Kidney (tissue), 14 donors: ENCODE measurements around the gene CREB3L4. TPM values are rescaled to one million over a fixed set of nuclear protein-coding genes. Genes with fewer than 3 reads are reported as not detected.
"Not testable (repeated sequence)": the region's sequence is repeated elsewhere in the genome, so short reads cannot be mapped to it uniquely, and the experiment has no call there.

Experiments used
- DNase-seq, 5 donors: peaks; one replicate each; pipeline ENCODE4 v3.0.0-alpha.2; 2013 to 2020
- FAIRE-seq: peaks from 2 replicates; lab custom pipeline; 2012; peaks lifted over from hg19 to GRCh38; lab: Jason Lieb, UNC
- H3K27ac ChIP-seq, 2 donors: one replicate each; pipeline ENCODE4 v1.7.0; 2013; ENCODE audit warnings: low read depth in 2 of 2, low read length in 2 of 2, inconsistent platforms in 1 of 2
- H3K27me3 ChIP-seq: one replicate; pipeline ENCODE4 v1.7.1; 2013; ENCODE audit warnings: low read length, inconsistent platforms; ENCODE audit not compliant: control insufficient read depth, insufficient read depth
- H3K36me3 ChIP-seq, 3 donors: one replicate each; pipeline versions ENCODE4 v1.7.0 to v1.7.1; 2013; ENCODE audit warnings: low read length in 3 of 3, control low read depth in 1 of 3, inconsistent platforms in 1 of 3; ENCODE audit not compliant: insufficient read depth in 3 of 3, control insufficient read depth in 2 of 3
- H3K4me1 ChIP-seq, 3 donors: one replicate each; pipeline versions ENCODE4 v1.7.0 to v1.7.1; 2013; ENCODE audit warnings: low read length in 3 of 3, inconsistent platforms in 1 of 3, low read depth in 1 of 3; ENCODE audit not compliant: control insufficient read depth in 2 of 3, insufficient read depth in 2 of 3
- H3K4me3 ChIP-seq, 3 donors: one replicate each; pipeline versions ENCODE4 v1.7.0 to v1.8.1; 2013; ENCODE audit warnings: low read length in 3 of 3, control low read depth in 1 of 3, inconsistent platforms in 1 of 3
- H3K9ac ChIP-seq, 3 donors: one replicate each; pipeline versions ENCODE4 v1.7.0 to v1.7.1; 2013; ENCODE audit warnings: low read length in 3 of 3, control low read depth in 1 of 3, inconsistent platforms in 1 of 3
- H3K9me3 ChIP-seq, 3 donors: one replicate each; pipeline versions ENCODE4 v1.7.0 to v1.7.1; 2013; ENCODE audit warnings: low read length in 3 of 3, control low read depth in 1 of 3, inconsistent platforms in 1 of 3; ENCODE audit not compliant: control insufficient read depth in 2 of 3, insufficient read depth in 1 of 3
- intact Hi-C: fragments of 100-400 bp; cut with DNase I; formaldehyde crosslinking; loops from one replicate; pipeline ENCODE4 v1.11.1; 2022
- polyA plus RNA-seq: library from polyadenylated mRNA; stranded (reverse); fragments of 350-450 nt; fragmentation: Illumina TruSeq; extraction: RNeasy Lipid Tissue Mini Kit (QIAGEN cat#74804); gene quantifications from one replicate; pipeline ENCODE4 v1.2.3, GENCODE V29; 2014; ENCODE audit warnings: low read depth, low replicate concordance; ENCODE audit not compliant: insufficient read depth
- total RNA-seq: library from RNA; stranded (reverse); fragmentation: NEBNext Ultra II Directional; extraction: Animal tissue kit (Norgen Biotek cat#: 25700); gene quantifications from one replicate; pipeline ENCODE4 v1.2.1, GENCODE V29; 2021
- TF ChIP-seq, protein P1 (sequence below): IDR thresholded peaks from 3 replicates; pipeline ENCODE4 v1.5.1; 2012; ENCODE audit warnings: mild to moderate bottlenecking, moderate library complexity, borderline replicate concordance; ENCODE audit not compliant: insufficient read depth; ENCODE audit errors: extremely low read depth
- donor health status: control.
- donor health status: control.
- donor health status: control.
- donor health status: control.
- donor health status: control.
- donor health status: DM: yes; HTN: yes; CAD: no.
- donor health status: Normal renal cell carcinoma (clear cell type).

CREB3L4 gene
- total and polyA plus RNA-seq, 2 donors from 2014 or later, result 9.3 to 10.9 TPM

- peaks cover 0 to 5% (median 2%) of the 10 kb centered on the region in 3 donors for H3K4me1 ChIP-seq
- no peaks in the 10 kb centered on the region for H3K27me3 ChIP-seq
- H3K9me3 ChIP-seq, result no peaks in the 10 kb centered on the region
- no peak for FAIRE-seq
- no peak overlapping the region for H3K27ac ChIP-seq
- DNase-seq, result no peak
- no peak overlapping the region for H3K4me3 ChIP-seq
- H3K9ac ChIP-seq, result no peak overlapping the region
- intact Hi-C loops, result no loop called here
- H3K36me3 ChIP-seq, result no peaks in the 10 kb centered on the region
- TF ChIP-seq, protein P1, sequence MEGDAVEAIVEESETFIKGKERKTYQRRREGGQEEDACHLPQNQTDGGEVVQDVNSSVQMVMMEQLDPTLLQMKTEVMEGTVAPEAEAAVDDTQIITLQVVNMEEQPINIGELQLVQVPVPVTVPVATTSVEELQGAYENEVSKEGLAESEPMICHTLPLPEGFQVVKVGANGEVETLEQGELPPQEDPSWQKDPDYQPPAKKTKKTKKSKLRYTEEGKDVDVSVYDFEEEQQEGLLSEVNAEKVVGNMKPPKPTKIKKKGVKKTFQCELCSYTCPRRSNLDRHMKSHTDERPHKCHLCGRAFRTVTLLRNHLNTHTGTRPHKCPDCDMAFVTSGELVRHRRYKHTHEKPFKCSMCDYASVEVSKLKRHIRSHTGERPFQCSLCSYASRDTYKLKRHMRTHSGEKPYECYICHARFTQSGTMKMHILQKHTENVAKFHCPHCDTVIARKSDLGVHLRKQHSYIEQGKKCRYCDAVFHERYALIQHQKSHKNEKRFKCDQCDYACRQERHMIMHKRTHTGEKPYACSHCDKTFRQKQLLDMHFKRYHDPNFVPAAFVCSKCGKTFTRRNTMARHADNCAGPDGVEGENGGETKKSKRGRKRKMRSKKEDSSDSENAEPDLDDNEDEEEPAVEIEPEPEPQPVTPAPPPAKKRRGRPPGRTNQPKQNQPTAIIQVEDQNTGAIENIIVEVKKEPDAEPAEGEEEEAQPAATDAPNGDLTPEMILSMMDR, result no peak
Measured at GRCh38 chr1:154000420-154000819, 32.7 kb downstream of the CREB3L4 start.

DNA sequence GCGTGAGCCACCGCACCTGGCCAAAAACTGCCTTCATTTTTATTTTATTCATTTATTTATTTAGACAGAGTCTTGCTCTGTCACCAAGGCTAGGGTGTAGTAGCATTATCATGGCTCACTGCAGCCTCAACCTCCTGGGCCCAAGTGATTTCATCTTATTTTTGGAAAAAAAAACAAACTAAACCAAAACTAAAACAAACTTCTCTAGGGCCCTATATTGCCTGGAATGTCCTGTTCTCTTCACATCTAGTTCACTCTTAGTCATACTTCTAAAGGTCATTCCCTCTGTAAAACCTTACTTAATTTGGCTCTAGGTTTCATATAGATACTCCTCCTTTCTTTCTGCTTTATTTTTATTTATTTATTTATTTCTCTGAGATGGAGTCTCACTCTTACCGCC, 38.4 kb downstream of the CREB3L4 start:
- Histone ChIP-seq H3K4me1 (peaks cover 0 to 5% (median 2%) of the 10 kb centered on the region in 3 donors), H3K27ac (no peak overlapping the region), H3K36me3 (no peaks in the 10 kb centered on the region), H3K9ac (no peak overlapping the region), H3K9me3 (no peaks in the 10 kb centered on the region), H3K4me3 (no peak overlapping the region), H3K27me3 (no peaks in the 10 kb centered on the region)
- no peak for FAIRE-seq
- no peak for DNase-seq
- intact Hi-C loops, result no loop called here
- TF ChIP-seq, protein P1, result no peak

- intact Hi-C loops, result no loop called here
- FAIRE-seq, result no peak
- no peak for DNase-seq
- no peak overlapping the region for H3K4me3 ChIP-seq
- no peaks in the 10 kb centered on the region for H3K27me3 ChIP-seq
- H3K36me3 ChIP-seq, result no peaks in the 10 kb centered on the region
- no peak overlapping the region for H3K9ac ChIP-seq
- TF ChIP-seq, protein P1, result no peak
- H3K9me3 ChIP-seq, result no peaks in the 10 kb centered on the region
- H3K4me1 ChIP-seq, result no peaks in the 10 kb centered on the region
- no peak overlapping the region for H3K27ac ChIP-seq
Measured at GRCh38 chr1:154012129-154012528, 44.4 kb downstream of the CREB3L4 start.

DNA sequence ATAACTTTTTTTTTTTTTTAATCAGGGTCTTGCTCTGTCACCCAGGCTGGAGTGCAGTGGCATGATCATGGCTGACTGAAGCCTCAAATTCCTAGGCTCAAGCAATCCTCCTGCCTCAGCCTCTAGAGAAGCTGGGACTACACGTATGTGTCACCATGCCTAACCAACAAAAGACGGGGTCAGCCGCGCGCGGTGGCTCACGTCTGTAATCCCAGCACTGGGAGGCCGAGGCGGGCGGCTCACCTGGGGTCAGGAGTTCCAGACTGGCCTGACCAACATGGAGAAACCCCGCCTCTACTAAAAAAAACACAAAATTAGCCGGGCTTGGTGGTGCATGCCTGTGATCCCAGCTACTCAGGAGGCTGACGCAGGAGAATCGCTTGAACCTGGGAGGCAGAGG, 44.8 kb downstream of the CREB3L4 start:
- H3K4me3 ChIP-seq, FAIRE-seq, H3K4me1 ChIP-seq, H3K9me3 ChIP-seq, H3K27me3 ChIP-seq, H3K36me3 ChIP-seq, H3K9ac ChIP-seq, intact Hi-C loops, DNase-seq, H3K27ac ChIP-seq: not testable (repeated sequence)
